Measurements from ENCODE around the gene LY6G5C.
A peak's percentile ranks its signal among the peaks of the same experiment; 100 is the strongest.
"Not testable (repeated sequence)": the region's sequence is repeated elsewhere in the genome, so short reads cannot be mapped to it uniquely, and the experiment has no call there.

LY6G5C gene

GRCh38 chr6:31715022-31715958 lies 34.4 kb upstream of the LY6G5C start, which contains the start of gene LY6G6D:
LY6G6D (plus strand) TSS chr6:31715348; CDS start chr6:31715356, 8 bp downstream.
- DNase-seq (ENCODE audit: low read depth), result no peak

- no peak for DNase-seq (ENCODE audit: low read depth)
Observed at GRCh38 chr6:31713991-31714684, 33.3 kb upstream of the LY6G5C start.

- no peak for DNase-seq (ENCODE audit: low read depth)
Observed at GRCh38 chr6:31713465-31713864, 32.6 kb upstream of the LY6G5C start.

GRCh38 chr6:31712296-31712695 lies 31.4 kb upstream of the LY6G5C start:
- no peak for DNase-seq (ENCODE audit: low read depth)

- DNase-seq (ENCODE audit: low read depth), result no peak
Observed at GRCh38 chr6:31711233-31711632, 30.4 kb upstream of the LY6G5C start.

GRCh38 chr6:31710523-31711219 lies 29.8 kb upstream of the LY6G5C start:
- no peak for DNase-seq (ENCODE audit: low read depth)

- DNase-seq (ENCODE audit: low read depth), result not testable (repeated sequence)
Observed at GRCh38 chr6:31709157-31709556, 28.3 kb upstream of the LY6G5C start.

- DNase-seq (ENCODE audit: low read depth), result no peak
Observed at GRCh38 chr6:31708224-31708623, 27.4 kb upstream of the LY6G5C start.

GRCh38 chr6:31707701-31708100 lies 26.8 kb upstream of the LY6G5C start:
- DNase-seq (ENCODE audit: low read depth), result no peak

GRCh38 chr6:31706599-31706998 lies 25.7 kb upstream of the LY6G5C start, which contains the start of gene LY6G6F:
LY6G6F (plus strand) TSS chr6:31706866; CDS start chr6:31706907, 41 bp downstream.
- no peak for DNase-seq (ENCODE audit: low read depth)

GRCh38 chr6:31705931-31706330 lies 25.1 kb upstream of the LY6G5C start:
- no peak for DNase-seq (ENCODE audit: low read depth)

GRCh38 chr6:31702819-31703716 lies 22.2 kb upstream of the LY6G5C start, which contains the start of gene ABHD16A:
ABHD16A (minus strand) TSS chr6:31703324; CDS start chr6:31703281, 43 bp downstream.
- DNase-seq (ENCODE audit: low read depth), result peak; percentile 96

GRCh38 chr6:31702405-31702818 lies 21.5 kb upstream of the LY6G5C start:
- DNase-seq (ENCODE audit: low read depth), result no peak

- DNase-seq (ENCODE audit: low read depth), result no peak
Observed at GRCh38 chr6:31701666-31702404, 21.0 kb upstream of the LY6G5C start.

- DNase-seq (ENCODE audit: low read depth), result no peak
Observed at GRCh38 chr6:31700740-31701401, 20.0 kb upstream of the LY6G5C start.

- DNase-seq (ENCODE audit: low read depth), result no peak
Observed at GRCh38 chr6:31697555-31697954, 16.7 kb upstream of the LY6G5C start.

- no peak for DNase-seq (ENCODE audit: low read depth)
Observed at GRCh38 chr6:31693535-31693934, 12.7 kb upstream of the LY6G5C start.

- no peak for DNase-seq (ENCODE audit: low read depth)
Observed at GRCh38 chr6:31692886-31693285, 12.0 kb upstream of the LY6G5C start.

GRCh38 chr6:31692353-31692752 lies 11.5 kb upstream of the LY6G5C start:
- no peak for DNase-seq (ENCODE audit: low read depth)

GRCh38 chr6:31691564-31692108 lies 10.8 kb upstream of the LY6G5C start:
- no peak for DNase-seq (ENCODE audit: low read depth)

Data from stimulated activated CD4-positive, alpha-beta T cell treated with anti-CD3 and anti-CD28 coated beads, Interleukin-2, amount 100 ng/mL, for 4 hours (primary cell).